Stimulated activated naive B cell treated with anti-CD40 and anti-IgM and Interleukin-4, amounts not matched to agents 10 μg/mL and 1 μg/mL and 100 μg/mL, for 72 hours (primary cell): ENCODE results near the gene PRELID1.
"Not testable (repeated sequence)": the region's sequence is repeated elsewhere in the genome, so short reads cannot be mapped to it uniquely, and the experiment has no call there.

Experiments
- ATAC-seq, 2 donors: fragments of 150-1000 bp; cut with Tn5 transposase; replicated peaks; 2 replicates each; pipeline ENCODE4 v1.10.0; 2021; ENCODE audit warnings: moderate library complexity in 1 of 2
- DNase-seq: peaks from one replicate; pipeline ENCODE4 v3.0.0; 2021
- H3K27ac Mint-ChIP-seq: one replicate; pipeline ENCODE4 v1.8.0; 2022; ENCODE audit warnings: mild to moderate bottlenecking, mixed read lengths
- H3K27me3 Mint-ChIP-seq, 2 donors: one replicate each; pipeline ENCODE4 v1.8.0; 2022; ENCODE audit warnings: mixed read lengths in 2 of 2
- H3K36me3 Mint-ChIP-seq, 2 donors: one replicate each; pipeline ENCODE4 v1.8.0; 2022; ENCODE audit warnings: mixed read lengths in 2 of 2, mild to moderate bottlenecking in 1 of 2
- H3K4me1 Mint-ChIP-seq, 2 donors: one replicate each; pipeline ENCODE4 v1.8.0; 2022; ENCODE audit warnings: mixed read lengths in 2 of 2, mild to moderate bottlenecking in 1 of 2
- H3K4me3 Mint-ChIP-seq, 2 donors: one replicate each; pipeline ENCODE4 v1.8.0; 2022; ENCODE audit warnings: mild to moderate bottlenecking in 2 of 2, mixed read lengths in 2 of 2, moderate library complexity in 1 of 2
- H3K9me3 Mint-ChIP-seq, 2 donors: one replicate each; pipeline ENCODE4 v1.8.0; 2022; ENCODE audit warnings: mixed read lengths in 2 of 2, mild to moderate bottlenecking in 1 of 2

PRELID1 gene

GRCh38 chr5:177332031-177332895 lies 28.7 kb downstream of the PRELID1 start:
- peak overlapping the region; percentile 52 to 55 for H3K4me3 Mint-ChIP-seq
- H3K4me1 Mint-ChIP-seq, result peaks cover 33 to 51% of the 10 kb centered on the region in 2 donors
- DNase-seq (no peak), ATAC-seq (peak in 1 of 2 donors; percentile 30)
- H3K9me3 Mint-ChIP-seq, result no peaks in the 10 kb centered on the region
- peaks cover 49 to 73% of the 10 kb centered on the region in 2 donors for H3K36me3 Mint-ChIP-seq
- no peaks in the 10 kb centered on the region for H3K27me3 Mint-ChIP-seq
- H3K27ac Mint-ChIP-seq, result peak overlapping the region; percentile 71

DNA sequence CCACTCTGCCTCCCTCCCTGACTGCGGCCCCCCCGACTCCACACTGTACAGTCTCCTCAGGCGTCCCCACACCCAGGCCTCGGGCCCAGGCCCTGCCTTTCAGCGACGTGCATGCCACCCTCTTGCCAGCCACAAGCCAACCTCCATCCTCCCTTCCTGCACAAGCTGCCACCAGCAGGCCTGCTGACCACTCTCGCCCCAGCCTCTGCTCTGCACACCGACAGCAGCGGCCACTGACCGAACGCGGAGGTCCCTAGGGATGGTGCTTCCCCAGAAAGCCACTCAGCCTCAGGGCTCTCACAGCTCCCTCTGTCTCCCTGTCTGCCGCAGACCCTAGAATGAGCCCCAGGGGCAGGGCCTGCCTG lies 29.3 kb downstream of the PRELID1 start:
- H3K4me1 Mint-ChIP-seq, result peaks cover 31 to 45% of the 10 kb centered on the region in 2 donors
- peaks cover 49 to 73% of the 10 kb centered on the region in 2 donors for H3K36me3 Mint-ChIP-seq
- DNase-seq, result no peak
- H3K27me3 Mint-ChIP-seq, result no peaks in the 10 kb centered on the region
- no peaks in the 10 kb centered on the region for H3K9me3 Mint-ChIP-seq
- H3K27ac Mint-ChIP-seq, result peak overlapping the region; percentile 51
- no peak for ATAC-seq
- H3K4me3 Mint-ChIP-seq, result peak overlapping the region; percentile 18 to 31

DNA sequence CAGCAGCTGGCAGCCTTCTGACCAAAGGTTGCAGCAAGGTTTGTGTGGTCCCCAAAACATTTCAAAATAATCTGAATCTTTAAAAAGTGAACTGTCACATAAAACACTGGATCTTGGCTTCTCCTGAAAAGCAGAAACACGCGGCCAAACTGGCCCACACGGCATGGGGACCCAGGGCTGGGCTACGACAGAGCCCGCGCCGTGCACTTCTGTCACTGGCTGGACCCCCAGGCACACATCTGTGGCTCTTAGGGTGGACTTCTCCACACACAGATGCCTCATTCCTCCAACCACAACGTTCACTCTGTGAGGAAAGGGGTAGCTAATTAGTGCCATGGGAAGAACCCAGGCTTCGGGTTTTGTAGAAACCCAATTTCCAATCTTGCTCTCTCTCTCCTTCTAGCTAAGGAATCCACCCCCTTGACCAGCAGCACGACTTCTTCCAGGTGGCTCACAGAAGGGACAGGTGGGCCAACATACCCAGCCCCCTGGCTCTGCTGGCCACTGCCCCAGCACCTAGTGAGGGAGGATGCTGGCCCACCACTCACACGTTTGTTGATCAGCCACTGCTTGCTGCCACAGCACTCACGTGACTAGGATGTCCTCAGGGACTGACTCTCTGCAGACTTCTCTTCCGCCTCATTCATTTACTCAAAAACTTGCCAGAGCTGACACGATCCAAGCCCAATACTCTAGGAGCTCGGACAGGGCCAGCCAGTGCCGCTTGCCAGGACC lies 30.0 kb downstream of the PRELID1 start:
- no peak for DNase-seq
- peak overlapping the region; percentile 86 for H3K27ac Mint-ChIP-seq
- H3K27me3 Mint-ChIP-seq, result no peaks in the 10 kb centered on the region
- H3K4me3 Mint-ChIP-seq, result no peak overlapping the region
- no peaks in the 10 kb centered on the region for H3K9me3 Mint-ChIP-seq
- H3K36me3 Mint-ChIP-seq, result peaks cover 49 to 71% of the 10 kb centered on the region in 2 donors
- peak in 1 of 2 donors; percentile 25 for ATAC-seq
- H3K4me1 Mint-ChIP-seq, result peaks cover 31 to 42% of the 10 kb centered on the region in 2 donors

DNA sequence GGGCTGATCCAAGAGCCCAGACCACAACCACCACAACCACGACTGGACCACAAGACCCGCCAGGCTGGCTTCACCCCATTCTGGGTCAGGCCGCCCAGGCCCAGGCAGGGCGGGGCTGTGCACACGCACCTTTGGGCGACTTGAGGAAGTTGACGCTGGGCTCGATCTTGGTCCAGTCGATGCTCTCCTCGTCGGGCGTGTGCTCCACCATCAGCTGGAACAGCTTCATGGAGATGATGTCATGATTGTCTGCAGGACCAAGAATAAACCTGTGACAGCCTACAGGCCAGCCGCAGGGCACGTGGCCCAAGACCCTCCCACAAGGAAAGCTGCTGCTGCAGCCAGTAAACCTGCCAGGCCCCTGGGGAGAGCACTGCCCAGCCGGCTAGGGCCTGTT lies 30.6 kb downstream of the PRELID1 start:
- ATAC-seq, result no peak
- Mint-ChIP-seq H3K4me3 (no peak overlapping the region), H3K36me3 (peaks cover 49 to 73% of the 10 kb centered on the region in 2 donors), H3K4me1 (peaks cover 31 to 42% of the 10 kb centered on the region in 2 donors), H3K9me3 (no peaks in the 10 kb centered on the region), H3K27ac (peak overlapping the region; percentile 86), H3K27me3 (no peaks in the 10 kb centered on the region)
- no peak for DNase-seq

DNA sequence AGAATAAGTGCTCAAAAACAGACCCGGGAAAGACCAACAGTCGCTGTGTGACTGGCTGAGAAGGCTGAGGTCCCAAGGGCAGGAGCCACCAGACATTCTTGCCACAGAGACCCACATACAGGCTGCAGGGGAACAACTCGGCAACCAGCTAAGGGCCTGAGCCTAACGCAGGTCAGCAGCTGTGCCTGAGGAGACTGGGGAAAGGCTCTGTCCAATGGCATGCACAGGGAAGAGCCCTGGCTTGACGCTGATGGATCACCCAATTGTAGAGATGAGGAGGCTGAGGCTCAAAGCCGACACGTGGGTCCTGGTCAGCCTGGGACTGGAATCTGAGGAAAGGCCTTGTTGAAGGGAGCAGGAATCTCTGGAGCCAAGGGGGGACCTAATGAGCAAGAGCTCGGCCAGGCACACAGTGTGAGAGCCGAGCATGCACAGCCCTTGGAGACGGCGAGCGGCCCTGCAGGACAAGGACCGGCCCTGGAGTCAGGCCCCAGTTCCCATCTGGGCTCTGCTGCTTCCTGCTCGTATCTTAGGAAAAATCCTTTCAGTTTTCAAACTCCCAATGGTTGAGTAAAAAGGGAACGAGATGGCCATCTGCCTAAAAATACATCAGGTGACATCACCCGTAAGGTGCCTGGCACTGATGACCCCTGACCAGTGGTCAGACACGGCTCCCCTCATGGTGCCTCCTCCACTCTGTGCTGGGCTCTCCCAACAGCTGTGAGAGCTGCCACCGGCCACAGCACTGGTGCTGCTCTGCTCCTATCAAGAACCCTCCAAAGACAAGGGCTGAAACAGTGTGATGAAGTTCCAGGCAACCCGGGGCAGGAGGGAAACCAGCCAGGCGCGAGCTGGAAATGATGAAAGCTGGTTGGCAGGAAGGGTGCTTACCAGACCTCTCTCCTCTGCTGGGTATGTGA lies 31.4 kb downstream of the PRELID1 start:
- no peak for ATAC-seq
- Mint-ChIP-seq H3K4me3 (no peak overlapping the region), H3K4me1 (peaks cover 38 to 42% of the 10 kb centered on the region in 2 donors), H3K36me3 (peaks cover 58 to 75% of the 10 kb centered on the region in 2 donors), H3K27me3 (no peaks in the 10 kb centered on the region), H3K9me3 (no peaks in the 10 kb centered on the region), H3K27ac (peak overlapping the region; percentile 14)
- no peak for DNase-seq

DNA sequence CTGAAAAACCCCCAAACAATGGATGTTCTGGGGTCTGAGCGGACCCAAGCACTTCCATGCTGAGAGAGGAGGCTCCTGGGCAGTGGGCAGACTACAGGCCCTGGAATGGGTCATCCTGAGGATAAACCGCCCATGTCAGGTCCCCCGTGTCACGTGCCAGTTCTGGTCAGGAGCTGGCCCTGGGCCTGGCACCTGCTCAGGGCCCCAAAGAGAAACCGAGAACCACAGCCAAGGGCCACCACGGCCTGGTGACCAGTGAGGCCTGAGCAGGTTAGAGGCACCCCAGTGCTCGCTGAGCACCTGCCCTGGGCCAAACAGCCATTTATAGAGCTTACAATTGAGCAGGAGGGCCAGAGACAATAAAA lies 32.1 kb downstream of the PRELID1 start:
- Mint-ChIP-seq H3K9me3 (no peaks in the 10 kb centered on the region), H3K4me1 (peaks cover 36 to 42% of the 10 kb centered on the region in 2 donors), H3K27me3 (no peaks in the 10 kb centered on the region), H3K27ac (peak overlapping the region; percentile 16), H3K4me3 (no peak overlapping the region), H3K36me3 (peaks cover 54 to 69% of the 10 kb centered on the region in 2 donors)
- DNase-seq (no peak), ATAC-seq (no peak)

DNA sequence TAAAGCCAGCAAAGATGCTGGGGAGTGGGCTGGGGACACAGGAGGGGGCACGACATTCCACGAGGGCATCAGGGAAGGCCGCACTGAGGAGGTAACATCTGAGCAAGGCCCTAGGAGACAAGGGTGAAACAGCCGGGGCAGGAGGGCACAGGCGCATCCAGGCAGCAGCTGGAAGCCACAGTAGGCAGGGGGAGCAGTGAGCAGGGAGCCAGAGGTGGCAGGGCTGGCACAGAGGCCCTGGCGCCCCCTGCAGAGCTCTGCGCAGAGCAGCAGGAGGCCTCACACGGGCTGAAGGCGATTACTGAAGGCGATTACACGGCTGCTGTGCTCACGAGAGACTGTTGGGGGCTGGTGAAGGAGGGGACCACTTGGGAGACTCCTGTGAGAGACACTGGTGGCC lies 32.5 kb downstream of the PRELID1 start:
- peak overlapping the region; percentile 16 for H3K27ac Mint-ChIP-seq
- ATAC-seq (peak; percentile 77 to 80), DNase-seq (no peak)
- peaks cover 50 to 65% of the 10 kb centered on the region in 2 donors for H3K36me3 Mint-ChIP-seq
- H3K4me3 Mint-ChIP-seq, result no peak overlapping the region
- H3K9me3 Mint-ChIP-seq, result no peaks in the 10 kb centered on the region
- peaks cover 31 to 38% of the 10 kb centered on the region in 2 donors for H3K4me1 Mint-ChIP-seq
- no peaks in the 10 kb centered on the region for H3K27me3 Mint-ChIP-seq

GRCh38 chr5:177336603-177337494 lies 33.2 kb downstream of the PRELID1 start:
- no peak for ATAC-seq
- Mint-ChIP-seq H3K27me3 (no peaks in the 10 kb centered on the region), H3K9me3 (no peaks in the 10 kb centered on the region), H3K36me3 (peaks cover 49 to 65% of the 10 kb centered on the region in 2 donors), H3K4me3 (no peak overlapping the region), H3K27ac (peak overlapping the region; percentile 16), H3K4me1 (peaks cover 27 to 30% of the 10 kb centered on the region in 2 donors)
- no peak for DNase-seq

GRCh38 chr5:177338251-177339106 lies 34.9 kb downstream of the PRELID1 start:
- Mint-ChIP-seq H3K27me3 (no peaks in the 10 kb centered on the region), H3K4me3 (no peak overlapping the region), H3K27ac (no peak overlapping the region), H3K9me3 (no peaks in the 10 kb centered on the region), H3K36me3 (peaks cover 39 to 55% of the 10 kb centered on the region in 2 donors), H3K4me1 (peaks cover 17 to 20% of the 10 kb centered on the region in 2 donors)
- ATAC-seq (no peak), DNase-seq (no peak)

DNA sequence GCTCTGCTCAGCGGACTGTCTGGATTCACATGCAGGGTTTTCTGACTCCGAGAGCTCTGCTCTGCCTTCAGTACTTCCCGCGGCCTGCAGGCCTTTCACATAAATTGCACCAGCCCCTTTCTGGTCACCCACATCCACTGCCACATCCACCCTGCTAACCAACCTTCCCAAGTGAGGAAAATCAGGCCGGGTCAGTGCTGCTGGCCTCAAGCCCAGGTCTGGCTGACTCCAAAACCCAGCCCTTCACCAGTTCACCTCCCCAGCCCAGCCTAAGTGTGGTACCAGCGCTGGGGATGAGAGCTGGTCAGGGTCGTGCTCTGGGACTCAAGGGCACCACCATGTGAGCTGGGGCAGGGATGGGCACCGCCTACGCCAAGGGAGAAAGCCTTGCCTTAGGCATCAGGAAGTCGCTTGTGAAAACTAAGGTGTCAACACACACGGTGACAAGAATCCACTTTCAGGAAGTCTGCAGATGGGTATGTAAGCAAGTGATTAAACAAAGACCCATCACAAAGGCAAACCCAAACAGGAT lies 35.6 kb downstream of the PRELID1 start:
- Mint-ChIP-seq H3K36me3 (peaks cover 35 to 52% of the 10 kb centered on the region in 2 donors), H3K27ac (no peak overlapping the region), H3K27me3 (no peaks in the 10 kb centered on the region), H3K4me3 (no peak overlapping the region), H3K9me3 (no peaks in the 10 kb centered on the region), H3K4me1 (peaks cover 14% of the 10 kb centered on the region in 2 donors)
- no peak for ATAC-seq
- no peak for DNase-seq

DNA sequence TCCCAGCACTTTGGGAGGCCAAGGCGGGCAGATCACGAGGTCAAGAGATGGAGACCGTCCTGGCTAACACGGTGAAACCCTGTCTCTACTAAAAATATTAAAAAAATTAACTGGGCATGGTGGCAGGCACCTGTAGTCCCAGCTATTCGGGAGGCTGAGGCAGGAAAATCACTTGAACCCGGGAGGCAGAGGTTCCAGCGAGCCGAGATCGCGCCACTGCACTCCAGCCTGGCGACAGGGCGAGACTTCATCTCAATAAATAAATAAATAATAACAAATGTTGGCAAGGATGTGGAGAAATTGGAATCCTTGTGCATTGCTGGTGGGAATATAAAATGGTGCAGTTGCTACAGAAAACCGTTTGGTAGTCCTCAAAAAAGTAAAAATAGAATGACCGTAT lies 39.4 kb downstream of the PRELID1 start:
- not testable (repeated sequence) for H3K4me3 Mint-ChIP-seq, H3K9me3 Mint-ChIP-seq, H3K27me3 Mint-ChIP-seq, H3K27ac Mint-ChIP-seq, DNase-seq, ATAC-seq
- peaks cover 22 to 39% of the 10 kb centered on the region in 2 donors for H3K36me3 Mint-ChIP-seq
- peaks cover 15 to 18% of the 10 kb centered on the region in 2 donors for H3K4me1 Mint-ChIP-seq

GRCh38 chr5:177343777-177344176 lies 40.2 kb downstream of the PRELID1 start:
- ATAC-seq, result no peak
- no peak overlapping the region for H3K27ac Mint-ChIP-seq
- no peak overlapping the region for H3K4me3 Mint-ChIP-seq
- H3K9me3 Mint-ChIP-seq, result no peaks in the 10 kb centered on the region
- no peak for DNase-seq
- H3K4me1 Mint-ChIP-seq, result peaks cover 15 to 18% of the 10 kb centered on the region in 2 donors
- H3K27me3 Mint-ChIP-seq, result no peaks in the 10 kb centered on the region
- peaks cover 22 to 37% of the 10 kb centered on the region in 2 donors for H3K36me3 Mint-ChIP-seq
